ENCODE results near the gene SLC25A43. TPM values are rescaled to one million over a fixed set of nuclear protein-coding genes. Genes with fewer than 3 reads are reported as not detected.

Gene SLC25A43
- total RNA-seq, 2 experiments from 2014 or later, result 13.7 to 15.6 TPM

GRCh38 chrX:119465555-119465954, 66.4 kb downstream of the SLC25A43 start:
- Histone ChIP-seq H3K4me2 (ENCODE audit: low read length) (no peak overlapping the region), H3K4me1 (ENCODE audit: insufficient read depth, low read length, poor library complexity, severe bottlenecking) (peaks cover 20% of the 10 kb centered on the region), H4K20me1 (ENCODE audit: insufficient read depth, low read length) (peaks cover 14% of the 10 kb centered on the region), H3K4me3 (ENCODE audit: low read depth, low read length, poor library complexity, severe bottlenecking) (no peak overlapping the region), H3K36me3 (ENCODE audit: insufficient read depth, low read length) (peaks cover 18% of the 10 kb centered on the region), H3K9me3 (ENCODE audit: low read length) (no peaks in the 10 kb centered on the region), H3K79me2 (ENCODE audit: insufficient read depth, low read depth, low read length) (peaks cover 10% of the 10 kb centered on the region), H2AFZ (ENCODE audit: low read length) (no peak overlapping the region), H3K27ac (ENCODE audit: low read depth, low read length, poor library complexity, severe bottlenecking) (no peak overlapping the region), H3K9me2 (ENCODE audit: insufficient read depth, low read length) (no peaks in the 10 kb centered on the region)
- DNase-seq (ENCODE audit: low spot score), result no peak
- ChIA-PET CTCF (ENCODE audit: unreplicated experiment) (no interaction called here), POLR2A (interaction anchor here (0.6 kb wide), 1 partner anchor 309 kb away, joined by 3 read pairs; no protein-coding TSS in a partner anchor)
- TF ChIP-seq CTCF (conservative IDR thresholded peaks at IDR 0.05; ENCODE audit: low read length) (no peak), EZH2phosphoT487 (IDR thresholded peaks at IDR 0.05; ENCODE audit: borderline replicate concordance, low read depth, low read length) (no peak)
- intact Hi-C loops (cut with micrococcal nuclease; ENCODE audit: unreplicated experiment), result no loop called here
- BruUV-seq (replicated peaks), result no TSS peak

- DNase-seq (ENCODE audit: low spot score), result no peak
- Histone ChIP-seq H3K79me2 (ENCODE audit: insufficient read depth, low read depth, low read length) (peaks cover 10% of the 10 kb centered on the region), H3K9me2 (ENCODE audit: insufficient read depth, low read length) (no peaks in the 10 kb centered on the region), H3K36me3 (ENCODE audit: insufficient read depth, low read length) (peaks cover 28% of the 10 kb centered on the region), H3K4me2 (ENCODE audit: low read length) (peak overlapping the region; percentile 93; the same call in 1 of the 2 replicates), H3K27ac (ENCODE audit: low read depth, low read length, poor library complexity, severe bottlenecking) (no peak overlapping the region), H3K4me1 (ENCODE audit: insufficient read depth, low read length, poor library complexity, severe bottlenecking) (peaks cover 21% of the 10 kb centered on the region), H3K9me3 (ENCODE audit: low read length) (no peaks in the 10 kb centered on the region), H4K20me1 (ENCODE audit: insufficient read depth, low read length) (peaks cover 16% of the 10 kb centered on the region), H3K4me3 (ENCODE audit: low read depth, low read length, poor library complexity, severe bottlenecking) (no peak overlapping the region), H2AFZ (ENCODE audit: low read length) (no peak overlapping the region)
- ChIA-PET POLR2A (interaction anchor here (0.6 kb wide), 1 partner anchor 41 kb away, joined by 5 read pairs; no protein-coding TSS in a partner anchor), CTCF (ENCODE audit: unreplicated experiment) (interaction anchor here (1.0 kb wide), 1 partner anchor 86 kb away, joined by 3 read pairs; no protein-coding TSS in a partner anchor)
- intact Hi-C loops (cut with micrococcal nuclease; ENCODE audit: unreplicated experiment), result no loop called here
- BruUV-seq (replicated peaks), result TSS peak; percentile 65
- no peak for TF ChIP-seq EZH2phosphoT487 (IDR thresholded peaks at IDR 0.05; ENCODE audit: borderline replicate concordance, low read depth, low read length)
- TF ChIP-seq CTCF (conservative IDR thresholded peaks at IDR 0.05; ENCODE audit: low read length), result no peak
Observed at GRCh38 chrX:119466970-119467369, 67.8 kb downstream of the SLC25A43 start.

- H3K79me2 ChIP-seq (ENCODE audit: insufficient read depth, low read depth, low read length), result peaks cover 10% of the 10 kb centered on the region
- BruUV-seq (replicated peaks), result no TSS peak
- peaks cover 30% of the 10 kb centered on the region for H3K36me3 ChIP-seq (ENCODE audit: insufficient read depth, low read length)
- no peak for DNase-seq (ENCODE audit: low spot score)
- no peak for TF ChIP-seq EZH2phosphoT487 (IDR thresholded peaks at IDR 0.05; ENCODE audit: borderline replicate concordance, low read depth, low read length)
- TF ChIP-seq CTCF (conservative IDR thresholded peaks at IDR 0.05; ENCODE audit: low read length), result no peak
- peaks cover 21% of the 10 kb centered on the region for H3K4me1 ChIP-seq (ENCODE audit: insufficient read depth, low read length, poor library complexity, severe bottlenecking)
- POLR2A ChIA-PET, result no interaction called here
- no peak overlapping the region for H3K27ac ChIP-seq (ENCODE audit: low read depth, low read length, poor library complexity, severe bottlenecking)
- peak overlapping the region; percentile 99 for H3K4me3 ChIP-seq (ENCODE audit: low read depth, low read length, poor library complexity, severe bottlenecking)
- no peaks in the 10 kb centered on the region for H3K9me2 ChIP-seq (ENCODE audit: insufficient read depth, low read length)
- CTCF ChIA-PET (ENCODE audit: unreplicated experiment), result no interaction called here
- H4K20me1 ChIP-seq (ENCODE audit: insufficient read depth, low read length), result peaks cover 16% of the 10 kb centered on the region
- H3K4me2 ChIP-seq (ENCODE audit: low read length), result peak overlapping the region; percentile 93
- H3K9me3 ChIP-seq (ENCODE audit: low read length), result no peaks in the 10 kb centered on the region
- peak overlapping the region; percentile 96; the same call in 1 of the 2 replicates for H2AFZ ChIP-seq (ENCODE audit: low read length)
- intact Hi-C loops (cut with micrococcal nuclease; ENCODE audit: unreplicated experiment), result no loop called here
Observed at GRCh38 chrX:119467433-119467832, 68.3 kb downstream of the SLC25A43 start.

All from OCI-LY7 (cell line).